ENCODE data around the gene MAP7.

Gene MAP7

GRCh38 chr6:136550330-136551071 lies at the start of gene MAP7:
Gene MAP7, minus strand, starts transcription at chr6:136550422. Its CDS starts 14 bp downstream, at chr6:136550408.
- Histone ChIP-seq H3K27ac (no peak within 1 kb of the TSS), H3K27me3 (peaks cover 57% of the 10 kb centered on the region), H3K4me3 (ENCODE audit: low read depth in 1 of 2, low read length in 1 of 2) (peak within 1 kb of the TSS; percentile 33 to 67), H3K9me3 (no peaks in the 10 kb centered on the region), H3K36me3 (peaks cover 19% of the 10 kb centered on the region), H3K4me1 (ENCODE audit: control insufficient read depth in 1 of 2, insufficient read depth in 1 of 2, low read depth in 1 of 2, low read length in 1 of 2) (peaks cover 14 to 15% of the 10 kb centered on the region in 2 experiments)
- TF ChIP-seq CTCF (IDR thresholded peaks at IDR 0.05): peak; percentile 79

GRCh38 chr6:136599329-136600011 lies 49.2 kb upstream of the MAP7 start:
- H3K36me3 ChIP-seq: peaks cover 90% of the 10 kb centered on the region
- no peak overlapping the region for H3K27ac ChIP-seq
- H3K9me3 ChIP-seq: no peaks in the 10 kb centered on the region
- H3K4me3 ChIP-seq (ENCODE audit: low read depth in 1 of 2, low read length in 1 of 2): no peak overlapping the region
- TF ChIP-seq CTCF (IDR thresholded peaks at IDR 0.05): no peak
- H3K4me1 ChIP-seq (ENCODE audit: control insufficient read depth in 1 of 2, insufficient read depth in 1 of 2, low read depth in 1 of 2, low read length in 1 of 2): peaks cover 5% of the 10 kb centered on the region in 2 experiments
- H3K27me3 ChIP-seq: no peaks in the 10 kb centered on the region

- Histone ChIP-seq H3K27ac (no peak overlapping the region), H3K36me3 (peaks cover 76% of the 10 kb centered on the region)
- TF ChIP-seq CTCF (IDR thresholded peaks at IDR 0.05): no peak
Observed at GRCh38 chr6:136598048-136598447, 47.8 kb upstream of the MAP7 start.

GRCh38 chr6:136594671-136595070 lies 44.4 kb upstream of the MAP7 start:
- Histone ChIP-seq H3K4me3 (ENCODE audit: low read depth in 1 of 2, low read length in 1 of 2) (no peak overlapping the region), H3K4me1 (ENCODE audit: control insufficient read depth in 1 of 2, insufficient read depth in 1 of 2, low read depth in 1 of 2, low read length in 1 of 2) (peaks cover 14 to 17% of the 10 kb centered on the region in 2 experiments), H3K9me3 (no peaks in the 10 kb centered on the region), H3K27ac (peak overlapping the region; percentile 68), H3K36me3 (peaks cover 75% of the 10 kb centered on the region), H3K27me3 (no peaks in the 10 kb centered on the region)
- no peak for TF ChIP-seq CTCF (IDR thresholded peaks at IDR 0.05)

More at GRCh38 chr6:136598048-136598447, 47.8 kb upstream of the MAP7 start:
- Histone ChIP-seq H3K27me3 (no peaks in the 10 kb centered on the region), H3K4me1 (ENCODE audit: control insufficient read depth in 1 of 2, insufficient read depth in 1 of 2, low read depth in 1 of 2, low read length in 1 of 2) (peaks cover 14 to 17% of the 10 kb centered on the region in 2 experiments), H3K4me3 (ENCODE audit: low read depth in 1 of 2, low read length in 1 of 2) (no peak overlapping the region), H3K9me3 (no peaks in the 10 kb centered on the region)

- peak overlapping the region; percentile 68 for H3K27ac ChIP-seq
- H3K27me3 ChIP-seq: no peaks in the 10 kb centered on the region
- TF ChIP-seq CTCF (IDR thresholded peaks at IDR 0.05): no peak
- peaks cover 75% of the 10 kb centered on the region for H3K36me3 ChIP-seq
- H3K9me3 ChIP-seq: no peaks in the 10 kb centered on the region
- peaks cover 14 to 17% of the 10 kb centered on the region in 2 experiments for H3K4me1 ChIP-seq (ENCODE audit: control insufficient read depth in 1 of 2, insufficient read depth in 1 of 2, low read depth in 1 of 2, low read length in 1 of 2)
- no peak overlapping the region for H3K4me3 ChIP-seq (ENCODE audit: low read depth in 1 of 2, low read length in 1 of 2)
Observed at GRCh38 chr6:136593748-136594490, 43.7 kb upstream of the MAP7 start.
